SH-SY5Y (cell line): Measurements from ENCODE around the gene DMTF1.

Experiments
- GATA2 ChIP-seq: IDR thresholded peaks from 2 replicates; pipeline ENCODE4 v1.6.1; 2011; ENCODE audit warnings: mild to moderate bottlenecking, low read depth, low read length
- GATA3 ChIP-seq: IDR thresholded peaks from 2 replicates; pipeline ENCODE4 v1.6.1; 2011; ENCODE audit warnings: low read depth, mild to moderate bottlenecking, low read length, moderate library complexity

Gene DMTF1

GRCh38 chr7:87220026-87220733, 67.9 kb downstream of the DMTF1 start:
- TF ChIP-seq GATA3: no peak
- no peak for TF ChIP-seq GATA2

GRCh38 chr7:87220734-87221215, 68.5 kb downstream of the DMTF1 start:
- TF ChIP-seq GATA3: no peak
- TF ChIP-seq GATA2: no peak

- TF ChIP-seq GATA2: no peak
- TF ChIP-seq GATA3: no peak
These were observed 71.4 kb downstream of the DMTF1 start for GRCh38 chr7:87223666-87224065.

GRCh38 chr7:87225696-87226095, 73.4 kb downstream of the DMTF1 start:
- no peak for TF ChIP-seq GATA3
- TF ChIP-seq GATA2: no peak

- no peak for TF ChIP-seq GATA2
- no peak for TF ChIP-seq GATA3
These were observed 74.2 kb downstream of the DMTF1 start for GRCh38 chr7:87226495-87226894.

GRCh38 chr7:87231258-87231657, 79.0 kb downstream of the DMTF1 start:
- TF ChIP-seq GATA3: no peak
- TF ChIP-seq GATA2: no peak

GRCh38 chr7:87231711-87232110, 79.5 kb downstream of the DMTF1 start:
- no peak for TF ChIP-seq GATA2
- TF ChIP-seq GATA3: no peak

GRCh38 chr7:87234949-87235348, 82.7 kb downstream of the DMTF1 start:
- TF ChIP-seq GATA3 (no peak), GATA2 (no peak)
